Measurements from ENCODE around the gene BANP.
A peak's percentile ranks its signal among the peaks of the same experiment; 100 is the strongest.
"Not testable (repeated sequence)": the region's sequence is repeated elsewhere in the genome, so short reads cannot be mapped to it uniquely, and the experiment has no call there.

DNA sequence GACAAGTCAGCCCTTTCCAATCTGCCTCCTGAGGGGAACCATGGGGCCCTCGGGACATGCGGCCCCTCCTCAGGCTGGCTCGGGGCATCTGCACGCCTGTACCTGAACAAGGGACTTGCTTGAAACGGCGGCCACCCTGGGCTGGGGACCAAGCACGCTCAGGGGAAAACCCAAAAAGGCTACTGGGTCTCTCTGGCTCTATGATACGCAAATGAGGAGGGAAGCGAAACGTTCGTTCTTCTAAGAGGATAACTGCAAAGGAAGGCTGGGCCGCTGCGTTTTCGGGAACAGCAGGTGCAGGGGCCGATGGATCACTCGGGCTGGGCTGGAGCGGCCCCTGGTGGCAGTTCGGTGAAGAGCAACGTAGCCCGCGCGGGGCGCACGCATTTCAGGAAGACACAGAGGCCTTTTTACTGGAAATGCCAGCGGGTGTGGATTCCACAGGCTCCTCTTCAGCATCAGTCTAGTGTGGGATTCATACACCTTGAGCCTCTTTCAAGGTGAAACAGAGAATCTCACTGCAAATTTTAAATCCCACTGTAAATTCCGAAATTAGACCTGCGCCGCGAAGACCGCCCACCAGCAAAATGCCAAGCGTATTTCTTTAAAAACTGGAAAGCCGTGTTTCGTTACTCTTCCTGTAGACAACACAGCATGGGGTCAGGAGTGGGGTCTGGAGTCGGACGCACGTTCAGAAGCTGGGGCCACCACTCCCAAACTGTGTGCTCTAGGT, 41.9 kb upstream of the BANP start:
- not testable (repeated sequence) for TF ChIP-seq TAF1 (IDR thresholded peaks at IDR 0.05; ENCODE audit: low read depth, low read length); POLR2A (IDR thresholded peaks at IDR 0.05; ENCODE audit: low read depth, low read length); POLR2AphosphoS5 (IDR thresholded peaks at IDR 0.05; ENCODE audit: low read depth, low read length); PAX5 (IDR thresholded peaks at IDR 0.05; ENCODE audit: insufficient read depth, low read length, severe bottlenecking)
- TF ChIP-seq SPI1 (IDR thresholded peaks at IDR 0.05; ENCODE audit: low read depth, low read length) (peak; percentile 68), POU2F2 (IDR thresholded peaks at IDR 0.05; ENCODE audit: low read depth, low read length) (peak; percentile 82)
